Neural progenitor cell (in vitro differentiated cells): ENCODE data around the gene F8. TPM values are rescaled to one million over a fixed set of nuclear protein-coding genes. Genes with fewer than 3 reads are reported as not detected.

ENCODE experiments used
- DNase-seq: peaks from one replicate; pipeline ENCODE4 v3.0.0-alpha.2; 2016; ENCODE audit warnings: low spot score
- H2AFZ ChIP-seq: fragments of 200-600 bp; sonication (generic); replicated peaks from 2 replicates; pipeline ENCODE4 v1.6.1; 2016; ENCODE audit warnings: antibody characterized with exemption
- H3F3A ChIP-seq: fragments of 200-600 bp; sonication (generic); 2 replicates; pipeline ENCODE4 v1.6.1; 2016; ENCODE audit warnings: antibody characterized with exemption, low read depth
- H3K27ac ChIP-seq: fragments of 200-600 bp; sonication (generic); 2 replicates; pipeline ENCODE4 v1.5.1; 2016; ENCODE audit warnings: mild to moderate bottlenecking
- H3K27me3 ChIP-seq: fragments of 200-600 bp; sonication (generic); 2 replicates; pipeline ENCODE4 v1.6.1; 2016; ENCODE audit warnings: mild to moderate bottlenecking, moderate library complexity
- H3K36me3 ChIP-seq: fragments of 200-600 bp; sonication (generic); 2 replicates; pipeline ENCODE4 v1.5.1; 2016
- H3K4me1 ChIP-seq: fragments of 200-600 bp; sonication (generic); 2 replicates; pipeline ENCODE4 v1.6.1; 2016; ENCODE audit warnings: mixed run types
- H3K4me2 ChIP-seq: fragments of 200-600 bp; sonication (generic); 2 replicates; pipeline ENCODE4 v1.6.1; 2016
- H3K4me3 ChIP-seq: fragments of 200-600 bp; sonication (generic); 2 replicates; pipeline ENCODE4 v1.5.1; 2016
- H3K79me2 ChIP-seq: fragments of 200-600 bp; sonication (generic); 2 replicates; pipeline ENCODE4 v1.6.1; 2016; ENCODE audit warnings: low read depth
- H3K9ac ChIP-seq: fragments of 200-600 bp; sonication (generic); 2 replicates; pipeline ENCODE4 v1.6.1; 2016
- H3K9me3 ChIP-seq: fragments of 200-600 bp; sonication (generic); 2 replicates; pipeline ENCODE4 v1.5.1; 2016; ENCODE audit warnings: low read depth
- H4K20me1 ChIP-seq: fragments of 200-600 bp; sonication (generic); 2 replicates; pipeline ENCODE4 v1.6.1; 2016; ENCODE audit warnings: low read depth
- H3K27ac Mint-ChIP-seq: 3 replicates; pipeline ENCODE4 v1.8.0; 2021; ENCODE audit warnings: mixed read lengths
- H3K27me3 Mint-ChIP-seq: 2 replicates; pipeline ENCODE4 v1.8.0; 2022; ENCODE audit warnings: low read depth, mild to moderate bottlenecking, inconsistent platforms, moderate library complexity, mixed read lengths; ENCODE audit not compliant: insufficient read depth
- H3K36me3 Mint-ChIP-seq: 3 replicates; pipeline ENCODE4 v1.8.0; 2021; ENCODE audit warnings: mixed read lengths
- H3K4me1 Mint-ChIP-seq: 3 replicates; pipeline ENCODE4 v1.8.0; 2021; ENCODE audit warnings: mixed read lengths
- H3K4me3 Mint-ChIP-seq: 3 replicates; pipeline ENCODE4 v1.8.0; 2021; ENCODE audit warnings: mild to moderate bottlenecking, moderate library complexity, mixed read lengths
- H3K9me3 Mint-ChIP-seq: 3 replicates; pipeline ENCODE4 v1.8.0; 2020; ENCODE audit warnings: mixed read lengths
- EZH2 ChIP-seq: fragments of 200-600 bp; sonication (generic); IDR thresholded peaks from 2 replicates; pipeline ENCODE4 v1.6.1; 2017; ENCODE audit warnings: antibody characterized with exemption, mild to moderate bottlenecking, moderate library complexity
- EZH2phosphoT487 ChIP-seq: fragments of 200-600 bp; sonication (generic); IDR thresholded peaks from 2 replicates; pipeline ENCODE4 v1.6.1; 2017; ENCODE audit warnings: antibody characterized with exemption
- microRNA counts: library from miRNA; unstranded; fragments of <30 nt; microRNA quantifications from one replicate; lab custom pipeline; 2016
- microRNA-seq: library from miRNA; unstranded; fragments of <30 nt; microRNA quantifications from one replicate; pipeline ENCODE4, GENCODE V29; 2016
- small RNA-seq: library from RNA; depleted of rRNA; stranded (forward); fragments of <200 nt; gene quantifications from one replicate; pipeline ENCODE3, GENCODE V24; 2015
- total RNA-seq: library from RNA; depleted of rRNA; stranded (reverse); fragments of >200 nt; gene quantifications from 2 replicates; pipeline ENCODE4 v1.2.3, GENCODE V29; 2015; ENCODE audit warnings: low replicate concordance
- TF ChIP-seq, protein P1 (sequence below): fragments of 200-600 bp; sonication (generic); IDR thresholded peaks from 2 replicates; pipeline ENCODE4 v1.5.1; 2017; ENCODE audit warnings: antibody characterized with exemption, mild to moderate bottlenecking

Gene F8
- total RNA-seq, 1 donor from 2014 or later = 4.8 TPM

DNA sequence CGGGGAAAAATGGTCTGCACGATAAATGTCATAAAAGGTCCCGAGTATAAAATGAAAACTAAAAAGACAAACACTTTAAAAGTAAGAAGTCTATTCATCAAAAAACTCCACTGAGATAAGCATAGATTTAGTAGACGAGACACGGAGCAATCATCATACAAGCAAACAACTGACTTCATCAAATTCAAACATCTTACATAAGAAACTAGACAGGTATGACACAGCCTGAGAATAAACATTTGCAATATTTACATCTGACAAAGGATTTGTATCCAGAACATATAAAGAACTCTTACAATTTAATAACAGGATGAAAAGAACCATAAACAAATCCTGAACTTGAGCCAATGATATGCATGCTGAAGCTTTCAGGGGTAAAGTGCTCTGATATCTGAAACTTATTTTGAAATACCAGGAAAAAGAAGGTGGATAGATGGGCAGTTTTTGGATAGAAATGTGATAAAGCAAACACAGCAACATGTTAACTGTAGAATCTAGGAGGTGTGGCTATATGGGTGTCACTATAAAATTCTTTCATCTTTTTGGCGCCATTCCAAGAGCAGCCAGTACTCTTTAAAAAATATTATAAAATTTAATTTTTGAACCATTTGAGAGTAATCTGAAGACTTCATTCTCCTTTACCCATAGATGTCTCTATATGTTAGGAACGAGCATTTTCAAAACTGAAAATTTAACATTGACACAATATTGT is 229.3 kb downstream of the F8 start:
- no peak for DNase-seq
- Histone ChIP-seq H3K9me3 (peaks cover 2% of the 10 kb centered on the region), H3K79me2 (no peaks in the 10 kb centered on the region), H3K27me3 (peaks cover 50% of the 10 kb centered on the region), H3K36me3 (no peaks in the 10 kb centered on the region), H3K4me2 (no peak overlapping the region), H3K4me3 (no peak overlapping the region), H4K20me1 (no peaks in the 10 kb centered on the region), H3F3A (no peaks in the 10 kb centered on the region), H3K4me1 (no peaks in the 10 kb centered on the region), H3K27ac (no peak overlapping the region), H2AFZ (no peak overlapping the region), H3K9ac (no peak overlapping the region)
- Mint-ChIP-seq H3K4me3 (no peak overlapping the region), H3K9me3 (peaks cover 4% of the 10 kb centered on the region), H3K27me3 (peaks cover 11% of the 10 kb centered on the region), H3K27ac (no peak overlapping the region), H3K36me3 (peaks cover 8% of the 10 kb centered on the region), H3K4me1 (peaks cover under 1% of the 10 kb centered on the region)
- TF ChIP-seq EZH2phosphoT487 (no peak), EZH2 (no peak)
- TF ChIP-seq, protein P1, sequence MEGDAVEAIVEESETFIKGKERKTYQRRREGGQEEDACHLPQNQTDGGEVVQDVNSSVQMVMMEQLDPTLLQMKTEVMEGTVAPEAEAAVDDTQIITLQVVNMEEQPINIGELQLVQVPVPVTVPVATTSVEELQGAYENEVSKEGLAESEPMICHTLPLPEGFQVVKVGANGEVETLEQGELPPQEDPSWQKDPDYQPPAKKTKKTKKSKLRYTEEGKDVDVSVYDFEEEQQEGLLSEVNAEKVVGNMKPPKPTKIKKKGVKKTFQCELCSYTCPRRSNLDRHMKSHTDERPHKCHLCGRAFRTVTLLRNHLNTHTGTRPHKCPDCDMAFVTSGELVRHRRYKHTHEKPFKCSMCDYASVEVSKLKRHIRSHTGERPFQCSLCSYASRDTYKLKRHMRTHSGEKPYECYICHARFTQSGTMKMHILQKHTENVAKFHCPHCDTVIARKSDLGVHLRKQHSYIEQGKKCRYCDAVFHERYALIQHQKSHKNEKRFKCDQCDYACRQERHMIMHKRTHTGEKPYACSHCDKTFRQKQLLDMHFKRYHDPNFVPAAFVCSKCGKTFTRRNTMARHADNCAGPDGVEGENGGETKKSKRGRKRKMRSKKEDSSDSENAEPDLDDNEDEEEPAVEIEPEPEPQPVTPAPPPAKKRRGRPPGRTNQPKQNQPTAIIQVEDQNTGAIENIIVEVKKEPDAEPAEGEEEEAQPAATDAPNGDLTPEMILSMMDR = no peak

DNA sequence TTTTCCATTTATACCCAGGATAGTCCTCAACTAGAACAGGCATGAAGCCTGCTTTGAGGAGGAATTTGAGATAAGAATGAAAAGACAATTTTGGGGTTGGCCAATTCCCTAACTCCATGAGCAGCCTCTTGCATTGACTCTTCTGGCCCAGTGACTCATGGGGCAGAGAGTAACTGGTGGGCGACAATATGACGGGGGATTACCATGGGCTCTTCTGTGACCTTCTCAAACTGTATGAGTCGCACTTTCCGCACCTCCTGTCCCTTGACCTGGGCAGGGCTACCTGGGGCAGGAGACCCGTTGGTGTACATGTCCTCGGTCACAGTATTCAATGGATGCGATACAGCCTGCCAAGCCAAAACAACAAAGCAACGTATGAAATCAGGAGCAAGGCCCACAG is 230.6 kb downstream of the F8 start:
- Histone ChIP-seq H3K36me3 (no peaks in the 10 kb centered on the region), H3K4me2 (no peak overlapping the region), H3F3A (no peaks in the 10 kb centered on the region), H3K27me3 (peaks cover 37% of the 10 kb centered on the region), H3K27ac (no peak overlapping the region), H4K20me1 (no peaks in the 10 kb centered on the region), H3K4me1 (no peaks in the 10 kb centered on the region), H3K4me3 (no peak overlapping the region), H3K79me2 (no peaks in the 10 kb centered on the region), H3K9me3 (peaks cover 5% of the 10 kb centered on the region), H2AFZ (no peak overlapping the region), H3K9ac (no peak overlapping the region)
- Mint-ChIP-seq H3K36me3 (peaks cover 8% of the 10 kb centered on the region), H3K27ac (no peak overlapping the region), H3K9me3 (peaks cover 9% of the 10 kb centered on the region), H3K27me3 (peaks cover 11% of the 10 kb centered on the region), H3K4me3 (no peak overlapping the region), H3K4me1 (no peaks in the 10 kb centered on the region)
- no peak for DNase-seq
- TF ChIP-seq EZH2 = no peak
- no peak for TF ChIP-seq EZH2phosphoT487
- TF ChIP-seq, protein P1 = no peak

DNA sequence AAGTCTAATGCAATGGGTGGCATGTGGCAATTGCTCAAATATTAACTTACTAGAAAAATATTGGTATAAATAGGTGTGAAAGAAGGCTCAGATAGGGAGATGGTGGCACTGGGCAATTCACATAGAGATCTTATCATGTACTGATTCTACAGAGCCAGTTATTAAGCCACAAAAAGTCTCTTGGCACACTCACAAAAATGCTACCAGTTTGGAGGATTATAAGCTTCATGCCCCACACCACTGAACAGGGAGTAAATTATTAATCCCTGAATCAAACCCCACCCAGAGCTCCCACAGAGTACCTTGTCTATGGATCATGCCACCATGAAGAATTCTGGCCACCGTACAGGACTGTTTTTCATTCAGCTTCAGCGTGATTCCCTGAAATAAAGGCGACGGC is 231.1 kb downstream of the F8 start:
- Histone ChIP-seq H3K4me2 (no peak overlapping the region), H3K36me3 (no peaks in the 10 kb centered on the region), H3K27ac (no peak overlapping the region), H3K9ac (no peak overlapping the region), H3K9me3 (peaks cover 5% of the 10 kb centered on the region), H2AFZ (no peak overlapping the region), H3F3A (no peaks in the 10 kb centered on the region), H3K4me1 (no peaks in the 10 kb centered on the region), H3K27me3 (peaks cover 32% of the 10 kb centered on the region), H3K4me3 (no peak overlapping the region), H3K79me2 (no peaks in the 10 kb centered on the region), H4K20me1 (no peaks in the 10 kb centered on the region)
- no peaks in the 10 kb centered on the region for H3K4me1 Mint-ChIP-seq
- H3K4me3 Mint-ChIP-seq = no peak overlapping the region
- peaks cover 11% of the 10 kb centered on the region for H3K27me3 Mint-ChIP-seq
- TF ChIP-seq EZH2 (no peak), EZH2phosphoT487 (no peak)
- TF ChIP-seq, protein P1 = no peak
- H3K27ac Mint-ChIP-seq = no peak overlapping the region
- H3K36me3 Mint-ChIP-seq = peaks cover 8% of the 10 kb centered on the region
- no peak for DNase-seq
- H3K9me3 Mint-ChIP-seq = peaks cover 10% of the 10 kb centered on the region

MicroRNAs encoded within 50 kb of the gene (microRNA counts, 767-probe panel; counts per million panel counts)
- 460 counts per million, percentile 90 among the panel's probes with 10 or more counts for microRNA hsa-miR-1184 (lab: Ali Mortazavi, UCI)

Small RNA genes within 50 kb of the gene (microRNA-seq; reads per million reads assigned to microRNA genes)
- gene MIR1184-1 = not detected

Small RNA genes within 50 kb of the gene (small RNA-seq; reads per million reads assigned to genes)
- not detected for gene MIR1184-1

Other genes starting within 250 kb of the F8 start
- 0.28 TPM in 1 of 2 replicates, not detected in the other for gene MPP1, start 217.2 kb downstream of the F8 start, total RNA-seq
- gene SMIM9, start 188.1 kb downstream of the F8 start, total RNA-seq = not detected in 2 replicates
- 5.5 and 8.7 TPM in 2 replicates for gene F8A1, start 136.4 kb downstream of the F8 start, total RNA-seq
- gene FUNDC2, start 4.1 kb upstream of the F8 start, total RNA-seq = 58.8 and 70.9 TPM in 2 replicates
- 14.6 and 16.2 TPM in 2 replicates for gene CMC4, start 48.4 kb upstream of the F8 start, total RNA-seq
- gene MTCP1, start 48.4 kb upstream of the F8 start, total RNA-seq = 1.2 and 1.4 TPM in 2 replicates
- gene BRCC3, start 48.8 kb upstream of the F8 start, total RNA-seq = 12.0 and 18.9 TPM in 2 replicates
- gene VBP1, start 193.7 kb upstream of the F8 start, total RNA-seq = 115 and 217 TPM in 2 replicates
- gene RAB39B, start 241.8 kb upstream of the F8 start, total RNA-seq = 6.3 and 8.7 TPM in 2 replicates